Activated T-cell treated with anti-CD3 and anti-CD28 coated beads for 1 hour (primary cell): Measurements from ENCODE around the gene ACOT7.

Experiments
- DNase-seq: peaks from one replicate; pipeline ENCODE4 v3.0.0-alpha.2; 2020; ENCODE audit warnings: low read depth

ACOT7 gene

DNA sequence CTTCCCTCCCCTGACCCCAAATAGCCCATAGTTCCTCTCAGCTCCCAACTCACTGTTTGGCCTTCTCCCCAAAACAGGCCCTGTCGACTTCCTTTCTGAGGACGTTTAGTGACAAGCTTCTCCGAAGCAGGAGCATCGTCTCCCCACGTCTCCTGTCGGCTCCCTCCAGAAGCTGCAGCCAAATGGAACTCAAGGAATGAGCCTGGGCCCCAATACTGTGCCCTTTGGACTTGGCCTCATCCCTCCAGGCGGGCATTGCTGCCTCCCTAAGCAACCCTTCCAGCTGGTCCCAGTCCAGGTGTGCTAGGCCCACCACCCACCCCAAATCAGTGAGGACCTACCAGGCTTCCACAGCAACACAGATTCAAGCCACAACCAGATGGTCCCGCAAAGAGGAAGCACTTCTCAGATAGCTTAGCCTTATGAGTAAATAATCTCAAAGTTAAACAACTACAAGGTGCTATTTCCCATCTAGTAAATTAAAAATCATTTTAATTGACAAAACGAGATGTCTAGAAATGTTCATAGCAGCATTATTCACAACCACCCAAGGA, 33.0 kb downstream of the ACOT7 start:
- no peak for DNase-seq

DNA sequence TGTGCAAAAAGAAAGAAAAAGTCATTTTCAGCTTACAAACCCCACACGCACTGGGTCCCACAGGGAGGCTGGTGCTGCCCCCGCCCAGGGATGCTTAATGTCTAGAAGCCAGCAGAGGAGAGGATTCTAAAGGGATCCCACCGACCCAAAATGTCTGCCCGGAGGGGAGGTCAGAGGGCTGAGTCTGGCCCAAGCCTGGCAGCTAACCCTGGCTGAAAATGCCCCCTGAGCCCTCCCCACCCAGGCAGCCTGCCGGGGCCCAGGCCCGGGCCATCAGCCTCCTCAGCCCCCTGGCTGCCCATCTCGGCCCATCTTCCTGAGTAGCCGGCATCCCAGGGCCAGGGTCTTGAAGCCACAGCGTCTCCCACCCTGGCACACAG, 33.5 kb downstream of the ACOT7 start:
- DNase-seq: no peak

DNA sequence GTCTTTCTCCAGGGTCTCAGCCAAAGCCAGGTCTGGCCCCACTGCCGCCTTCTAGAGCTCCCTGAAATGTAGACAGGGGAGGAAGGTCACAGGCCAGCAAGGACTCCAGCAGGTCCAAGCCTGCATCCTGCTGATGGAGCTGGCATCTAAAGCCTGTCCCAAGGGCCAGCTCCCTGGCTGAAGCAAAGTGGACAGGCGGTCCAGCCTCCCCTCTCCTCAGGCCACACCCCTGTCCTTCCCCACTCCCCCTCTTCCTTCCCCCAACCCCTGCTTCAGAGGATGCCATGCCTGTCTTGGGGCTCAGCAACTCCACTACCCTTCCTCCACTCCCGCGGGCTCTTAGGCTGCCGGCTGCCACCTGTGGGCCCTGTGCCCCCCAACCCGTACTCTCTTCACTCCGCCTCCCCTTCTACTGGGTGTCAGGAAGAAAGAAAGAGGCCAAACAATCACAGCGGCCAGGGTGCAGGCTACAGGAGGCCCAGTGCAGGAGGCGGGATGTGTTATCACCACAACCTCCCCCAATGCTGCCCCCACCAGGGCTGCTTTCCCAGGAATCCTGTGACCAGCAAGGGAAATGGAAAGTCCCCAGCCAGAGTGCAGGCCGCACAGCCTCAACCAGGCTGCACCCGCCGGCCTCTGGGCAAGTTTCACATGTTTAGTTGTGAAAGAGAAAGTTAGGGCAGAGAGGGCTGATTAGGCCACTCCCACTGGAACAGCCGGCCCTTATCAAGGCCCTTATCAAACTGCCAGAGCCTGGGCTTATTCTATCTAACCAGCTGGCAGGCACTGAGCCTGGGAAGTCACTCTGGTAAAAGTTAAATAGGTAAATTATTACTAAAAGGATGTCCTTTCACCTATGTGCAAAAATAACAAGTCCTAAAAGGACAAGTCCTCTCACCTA, 34.1 kb downstream of the ACOT7 start:
- DNase-seq: no peak

DNA sequence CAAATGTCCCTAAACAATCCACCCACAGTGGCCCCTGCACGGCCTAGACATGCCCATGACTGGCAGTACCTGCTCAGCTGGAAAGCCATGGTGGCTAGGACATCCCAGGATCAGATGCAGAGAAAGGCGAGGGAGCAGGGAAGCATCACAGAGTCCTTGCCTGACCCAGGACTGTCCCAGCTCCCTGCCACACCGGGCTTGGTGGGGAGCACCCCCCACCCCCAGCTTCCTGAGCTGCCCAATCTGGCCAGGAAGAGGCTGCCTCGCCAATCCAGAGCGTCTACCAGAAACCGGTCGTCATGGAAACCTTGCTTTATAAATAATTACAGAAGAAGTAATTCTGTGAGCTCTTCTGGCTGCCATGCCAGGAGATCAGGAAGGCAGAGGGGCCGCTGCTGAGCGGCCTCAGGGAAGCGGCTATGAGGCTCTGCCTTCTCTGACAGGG, 34.8 kb downstream of the ACOT7 start:
- no peak for DNase-seq

DNA sequence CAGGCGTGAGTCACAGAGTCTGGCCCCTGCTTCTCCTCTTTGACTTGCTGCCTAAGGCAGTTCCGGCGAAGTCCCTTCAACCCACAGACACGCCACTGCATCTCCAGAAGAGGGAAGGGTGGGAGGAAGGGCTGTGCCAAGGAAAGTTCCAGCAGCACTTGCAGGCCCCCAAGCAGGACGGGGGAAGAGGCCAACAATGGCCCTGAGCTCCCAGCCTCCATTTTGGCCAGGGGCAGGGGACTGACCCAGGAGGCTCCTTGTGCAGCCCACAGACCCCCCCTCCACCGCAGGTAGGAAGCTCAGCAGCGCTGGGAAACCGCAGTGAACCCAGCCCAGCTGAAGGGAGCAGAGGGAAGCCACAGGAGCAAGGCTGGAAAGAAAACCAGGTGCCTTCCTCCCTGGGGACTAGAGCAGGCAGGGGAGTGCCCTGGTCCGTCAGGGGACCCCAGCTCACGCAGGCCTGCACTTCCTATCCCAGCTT, 35.4 kb downstream of the ACOT7 start:
- no peak for DNase-seq

DNA sequence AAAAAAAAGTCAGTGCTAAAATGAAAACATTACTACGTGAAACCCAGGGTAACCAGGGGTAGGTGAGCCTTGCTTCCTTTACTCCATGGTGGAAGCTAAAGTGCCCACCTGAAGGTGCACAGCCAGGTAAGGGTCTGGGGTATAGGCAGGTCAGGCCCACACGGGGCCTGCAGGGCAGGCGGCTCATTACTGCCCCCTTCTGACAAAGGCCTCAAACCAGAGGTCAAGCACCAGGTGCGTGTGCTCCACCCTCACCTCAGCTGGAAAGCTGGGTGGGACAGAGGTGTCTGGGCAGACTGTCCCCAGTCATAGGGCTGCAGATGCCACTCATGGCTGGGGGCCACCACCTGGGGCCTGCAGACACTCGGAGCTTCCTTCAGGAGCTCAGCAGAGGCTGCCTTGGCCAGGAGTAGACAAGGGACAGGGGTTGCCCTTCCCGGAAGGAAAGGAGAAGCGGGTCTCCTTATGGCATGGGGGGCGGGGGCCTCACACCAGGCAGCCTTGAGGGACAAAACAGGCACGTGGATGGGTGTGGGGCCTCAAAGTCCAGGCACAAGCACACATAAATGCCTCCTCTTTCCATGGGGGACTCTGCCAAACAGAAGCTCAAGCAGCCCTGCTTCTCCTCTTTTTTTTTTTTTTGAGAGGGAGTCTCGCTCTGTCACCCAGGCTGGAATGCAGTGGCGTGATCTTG, 36.2 kb downstream of the ACOT7 start:
- DNase-seq: no peak

DNA sequence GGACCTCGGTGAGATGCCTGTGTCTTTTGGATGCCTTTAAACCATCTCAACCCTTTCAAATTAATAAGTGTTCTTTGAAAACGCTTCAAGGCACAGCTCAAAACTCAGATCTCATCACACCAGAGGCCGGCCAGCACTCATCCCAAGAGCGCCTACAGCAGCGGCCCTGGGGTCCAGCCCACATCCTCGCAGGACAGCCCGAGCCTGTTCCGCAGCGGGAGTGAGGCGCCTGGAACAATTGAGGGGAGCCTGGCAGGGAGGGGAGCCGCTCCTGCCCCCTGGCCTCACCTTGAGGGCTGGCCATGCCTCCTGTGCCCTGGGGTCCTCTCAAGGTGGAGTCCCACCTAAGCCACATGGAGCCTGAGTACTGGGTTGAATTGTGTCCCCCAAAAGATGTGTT, 37.9 kb downstream of the ACOT7 start:
- no peak for DNase-seq

DNA sequence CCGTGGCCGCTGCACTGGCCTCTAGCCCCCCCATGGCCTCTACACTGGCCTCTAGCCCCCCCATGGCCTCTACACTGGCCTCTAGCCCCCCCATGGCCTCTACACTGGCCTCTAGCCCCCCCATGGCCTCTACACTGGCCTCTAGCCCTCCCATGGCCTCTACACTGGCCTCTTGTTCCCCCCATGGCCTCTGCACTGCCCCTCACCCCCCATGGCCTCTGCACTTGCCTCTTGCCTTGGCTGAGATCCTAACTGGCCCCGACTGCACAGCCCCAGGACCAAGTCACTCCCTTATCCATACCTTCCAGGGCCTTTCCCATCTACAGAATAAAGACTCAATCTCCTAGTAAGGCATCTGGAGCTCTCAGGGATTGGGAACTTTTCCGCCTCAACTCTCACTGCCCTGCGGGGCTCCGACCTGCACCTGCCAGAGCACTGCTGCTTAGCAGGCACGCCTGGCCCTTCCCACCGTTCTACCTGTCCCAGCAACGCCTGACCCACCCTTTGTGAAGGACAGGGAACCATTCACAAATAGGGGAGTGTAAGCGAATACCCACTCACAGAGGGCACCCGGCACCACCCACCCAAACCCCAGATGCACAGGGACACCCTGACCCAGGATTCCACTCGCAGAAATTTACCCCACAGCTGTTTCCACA, 38.8 kb downstream of the ACOT7 start:
- no peak for DNase-seq

DNA sequence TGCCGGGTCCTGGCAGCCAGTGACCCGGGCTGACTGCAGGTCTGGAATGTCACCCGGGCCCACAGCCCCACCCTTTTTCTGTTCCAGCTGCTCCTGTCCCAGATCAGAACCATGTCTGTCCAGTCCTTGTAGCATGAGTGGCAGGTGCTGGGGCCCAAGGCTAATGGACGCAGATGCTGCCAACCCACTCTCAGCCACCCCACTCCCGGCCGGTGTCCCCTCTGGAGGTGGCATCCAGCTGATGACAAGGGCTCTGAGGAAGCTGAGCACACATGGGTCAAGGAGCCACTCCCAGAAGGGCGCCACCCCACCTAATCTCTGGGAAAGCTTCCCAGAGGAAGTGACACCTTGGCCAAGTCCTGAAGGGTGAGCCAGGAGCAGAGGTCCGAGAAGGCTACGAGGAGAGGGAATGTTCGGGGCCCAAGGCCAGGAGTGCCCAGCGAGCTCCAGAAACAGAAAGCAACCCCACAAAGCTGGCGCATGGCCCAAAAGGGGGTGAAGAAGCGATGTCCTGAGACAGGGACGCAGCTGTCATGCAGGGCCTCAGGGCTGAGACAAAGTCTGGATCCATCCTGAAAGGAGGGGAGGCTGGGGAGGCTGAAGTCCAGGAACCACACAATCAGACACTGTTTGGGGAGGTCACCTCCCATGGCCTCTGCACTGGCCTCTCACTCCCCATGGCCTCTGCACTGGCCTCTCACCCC, 39.5 kb downstream of the ACOT7 start:
- DNase-seq: no peak

DNA sequence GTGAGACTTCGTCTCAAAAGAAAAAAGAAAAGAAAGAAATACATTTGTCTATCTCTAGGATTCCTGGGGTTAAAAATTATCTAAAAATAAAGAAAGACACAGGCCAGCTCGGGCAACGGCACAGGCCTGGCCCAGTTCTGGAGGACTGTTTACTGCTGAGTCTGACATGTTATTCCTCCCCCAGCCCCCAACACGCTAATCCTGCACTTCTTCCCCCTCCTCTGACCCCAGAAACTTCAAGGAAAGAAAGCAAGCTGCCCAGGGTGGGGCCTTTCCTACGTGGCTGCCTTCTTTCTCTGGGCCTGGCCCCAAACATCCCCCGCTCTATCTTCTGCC, 40.0 kb downstream of the ACOT7 start:
- no peak for DNase-seq

DNA sequence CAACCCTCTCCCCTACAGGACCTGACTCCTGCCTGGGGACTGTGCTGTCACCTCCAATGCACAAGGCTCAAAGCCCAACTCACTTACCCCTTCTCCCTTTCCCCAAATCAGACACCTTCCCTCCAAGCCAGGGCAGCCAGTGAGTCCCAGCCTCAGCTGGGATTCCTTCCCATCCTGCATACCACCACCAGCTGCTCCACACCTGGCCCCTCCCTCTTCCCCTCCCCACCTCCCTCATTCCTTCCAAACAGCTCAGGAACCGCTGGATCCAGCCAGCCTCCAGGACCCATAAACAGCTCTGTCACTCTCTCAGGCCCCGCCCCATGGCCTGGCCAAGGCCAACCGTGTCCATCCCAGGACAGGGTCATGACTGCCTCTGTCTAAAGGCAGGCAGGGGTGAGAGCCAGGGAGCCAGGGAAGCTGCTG, 41.4 kb downstream of the ACOT7 start:
- no peak for DNase-seq

DNA sequence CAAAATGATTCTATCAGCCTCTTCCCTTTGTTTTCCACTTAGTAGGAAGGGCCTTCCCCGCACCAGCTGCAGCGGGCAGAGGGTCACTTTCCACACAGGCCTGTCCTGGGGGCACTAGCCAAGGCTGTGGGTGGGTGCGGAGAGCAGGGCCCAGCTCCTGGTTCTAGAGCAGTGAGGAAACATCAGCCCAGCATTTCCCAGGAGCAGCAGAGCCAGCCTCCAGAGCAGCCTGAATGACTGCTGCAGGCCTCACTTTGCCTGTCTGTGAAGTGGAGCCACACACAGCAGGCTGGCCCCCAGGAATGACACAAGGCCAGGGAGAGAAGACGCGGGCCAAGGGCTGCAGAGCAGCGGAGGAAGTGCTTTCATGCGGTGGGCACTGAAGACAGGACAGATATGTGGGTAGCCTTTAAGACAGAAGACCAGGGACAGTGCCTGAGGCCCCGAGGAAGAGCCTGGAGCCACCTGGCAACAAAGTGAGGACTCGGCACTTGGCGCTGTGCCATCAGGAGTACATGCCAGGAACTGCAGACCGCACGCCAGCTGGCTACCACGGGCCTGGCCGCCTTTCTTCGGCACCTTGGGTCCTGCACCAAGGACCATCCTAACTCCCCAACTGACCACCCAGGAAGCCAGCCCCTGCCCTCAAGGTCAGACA, 42.0 kb downstream of the ACOT7 start:
- no peak for DNase-seq

DNA sequence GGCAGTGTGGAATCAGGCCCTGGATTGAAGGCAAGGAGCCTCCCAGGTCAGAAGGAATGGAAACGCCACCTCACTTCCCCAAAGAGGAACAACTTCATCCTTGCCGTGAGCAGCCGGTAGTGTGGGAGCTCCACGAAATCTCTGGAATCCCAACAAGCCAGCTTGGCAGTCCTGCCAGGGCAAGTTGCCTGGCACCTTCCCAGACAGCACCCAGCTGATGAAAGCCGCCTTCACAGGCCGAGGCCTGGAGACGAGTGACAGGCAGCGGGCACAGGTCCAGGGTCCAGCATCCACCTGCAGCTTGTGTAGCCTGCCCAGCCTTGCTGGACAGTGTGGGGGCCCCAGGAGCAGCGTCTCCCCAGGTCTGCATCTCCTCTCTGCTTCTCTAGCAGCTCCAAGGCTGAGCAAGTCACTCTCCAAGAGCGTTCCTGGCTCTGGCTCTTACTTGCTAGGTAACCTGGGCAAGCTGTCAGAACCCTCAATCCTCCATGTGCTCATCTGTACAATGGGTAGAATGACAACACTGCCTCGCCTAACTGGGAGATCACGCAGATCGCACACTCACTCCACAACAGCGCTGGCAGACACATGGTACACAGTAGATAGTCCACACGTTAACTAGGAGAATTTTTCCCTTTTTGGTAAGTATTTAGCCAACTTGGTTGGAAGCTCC, 43.0 kb downstream of the ACOT7 start:
- no peak for DNase-seq

DNA sequence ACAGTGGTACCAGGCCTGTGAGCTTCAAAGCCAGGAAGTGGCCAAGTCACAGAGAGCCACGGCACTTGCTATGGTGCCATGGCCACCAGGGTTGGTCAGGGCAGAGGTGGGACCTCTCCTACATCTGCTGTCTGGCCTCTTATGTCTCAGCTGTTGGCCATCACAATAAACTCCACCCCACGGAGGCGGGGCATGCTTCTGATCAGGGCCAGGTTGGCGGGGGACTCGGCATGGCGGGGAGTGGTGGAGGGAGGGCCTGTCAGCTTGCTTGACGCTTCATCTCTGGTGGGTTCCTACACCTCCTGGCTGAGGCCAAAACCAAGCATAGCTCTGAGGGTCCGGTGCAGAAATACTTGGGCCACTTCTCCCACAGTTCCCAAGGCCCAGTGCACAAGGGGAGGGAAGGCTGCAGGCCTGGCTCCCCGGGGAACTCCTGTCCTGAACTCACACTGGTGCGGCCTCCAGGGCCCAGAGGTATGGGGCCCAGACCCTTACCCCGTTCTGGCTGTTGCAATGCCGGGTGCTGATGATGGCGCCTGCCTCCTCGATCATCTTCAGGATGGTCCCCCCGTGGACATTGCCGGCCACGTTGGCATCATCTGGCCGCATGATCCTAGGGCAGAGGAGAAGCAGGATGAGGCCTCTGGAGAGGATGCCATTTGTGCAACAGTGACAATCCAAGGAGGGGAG, 44.2 kb downstream of the ACOT7 start:
- DNase-seq: no peak

DNA sequence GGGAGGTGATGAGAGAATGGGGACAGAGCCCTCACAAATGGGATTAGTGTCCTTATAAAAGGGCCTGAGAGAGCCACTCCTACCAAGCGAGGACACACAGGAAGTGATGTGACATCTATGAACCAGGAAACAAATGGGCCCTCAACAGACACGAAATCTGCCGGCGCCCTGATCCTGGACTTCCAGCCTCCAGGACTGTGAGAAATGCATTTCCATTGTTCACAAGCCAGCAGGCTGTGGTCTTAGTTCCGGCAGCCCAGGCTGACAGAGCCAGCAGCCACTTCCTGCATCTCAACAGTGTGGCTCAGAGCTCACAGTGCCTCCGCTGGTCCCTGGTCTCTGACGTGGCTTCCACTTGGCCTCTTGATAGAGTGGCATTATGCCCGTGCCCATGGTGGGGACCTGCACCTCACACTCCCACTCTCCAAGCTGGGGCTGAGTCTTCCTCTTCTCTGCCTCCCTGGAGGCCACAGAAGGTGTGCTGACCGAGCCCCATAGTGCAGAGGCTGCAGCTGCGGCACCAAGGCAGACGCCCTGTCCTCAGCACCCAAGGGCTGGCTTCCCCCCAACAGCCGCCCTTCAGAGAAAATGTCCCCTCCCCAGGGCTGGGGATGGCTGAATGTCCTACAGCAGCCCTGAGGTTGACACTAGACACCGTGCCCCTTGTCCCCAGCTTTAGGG, 44.9 kb downstream of the ACOT7 start:
- DNase-seq: no peak

DNA sequence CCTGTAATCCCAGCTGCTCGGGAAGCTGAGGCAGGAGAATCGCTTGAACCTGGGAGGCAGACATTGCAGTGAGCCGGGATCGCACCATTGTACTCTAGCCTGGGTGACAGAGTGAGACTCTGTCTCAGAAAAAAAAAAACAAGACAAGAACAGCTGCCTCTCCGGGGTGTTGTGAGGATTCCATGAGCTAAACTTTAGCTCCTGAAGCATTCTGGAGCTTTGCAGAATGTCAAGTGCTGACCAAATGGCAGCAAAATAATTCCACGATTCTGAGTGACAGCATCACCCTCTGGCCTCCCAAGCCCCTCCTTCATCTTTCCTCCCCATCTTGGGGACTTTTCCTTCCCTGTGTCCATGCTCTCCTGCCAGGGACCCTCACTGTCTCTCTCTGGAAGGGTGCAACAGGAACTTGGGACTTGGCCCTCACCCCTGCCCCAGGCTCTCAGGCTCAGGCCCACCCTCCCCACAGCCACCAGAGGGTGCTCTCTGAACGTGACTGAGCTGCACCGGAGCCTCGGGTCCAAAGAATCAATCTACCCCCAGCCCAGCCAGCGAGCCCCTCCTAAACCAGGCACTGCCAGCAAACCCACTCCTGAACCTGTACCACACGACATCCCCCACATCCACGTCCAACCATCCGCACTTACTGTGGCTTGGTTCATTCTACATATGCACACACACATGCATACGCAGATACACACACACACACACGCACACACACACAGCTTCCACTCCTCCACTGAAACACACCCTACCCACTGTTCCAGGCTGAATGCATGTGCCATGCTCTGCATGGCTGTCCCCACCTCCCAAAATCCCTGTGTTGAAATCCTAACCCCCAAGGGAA, 45.7 kb downstream of the ACOT7 start:
- peak; percentile 63 for DNase-seq

DNA sequence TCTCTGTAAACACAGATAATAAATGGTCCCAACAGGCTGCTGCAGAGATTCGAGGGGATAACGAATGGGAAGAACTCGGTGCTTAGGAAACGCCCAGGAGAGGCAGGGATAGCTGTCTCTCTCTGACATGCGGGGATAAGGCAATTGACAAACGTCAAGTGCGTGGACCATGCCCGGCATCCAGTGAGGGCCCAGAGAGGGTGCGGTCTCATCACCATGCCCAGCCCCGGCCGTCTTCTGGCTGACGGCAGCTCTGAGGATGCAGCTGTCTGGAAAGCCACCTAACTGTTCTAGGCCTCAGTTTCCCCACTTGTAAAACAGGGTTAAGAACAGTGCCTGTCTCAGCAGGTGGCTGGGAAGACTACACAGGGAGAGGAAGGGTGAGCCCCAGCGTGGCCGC, 48.1 kb downstream of the ACOT7 start:
- no peak for DNase-seq

DNA sequence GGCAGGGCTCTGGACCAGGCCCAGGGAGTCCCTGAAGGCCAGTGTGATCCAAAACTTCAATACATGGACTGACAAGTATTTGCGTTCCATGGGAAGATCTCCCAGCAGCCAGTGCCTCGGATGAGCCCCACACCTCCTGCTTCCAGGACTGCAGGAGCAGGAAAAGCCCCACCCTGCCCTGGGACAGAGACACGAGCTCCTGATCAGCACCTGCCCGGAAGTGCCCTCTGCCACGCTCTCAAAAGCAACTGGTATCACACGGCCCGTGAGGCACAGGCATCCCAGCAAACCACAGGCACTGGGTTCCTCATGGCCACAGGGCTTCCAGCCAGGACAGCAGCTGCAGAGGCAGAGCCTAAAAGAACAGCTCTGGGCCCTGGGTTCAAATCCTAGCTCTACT, 48.6 kb downstream of the ACOT7 start:
- DNase-seq: no peak
